ENCODE measurements around the gene PDX1.

PDX1 gene

GRCh38 chr13:27971776-27972477 lies 52.1 kb downstream of the PDX1 start:
- FAIRE-seq: no peak

GRCh38 chr13:27972478-27972820 lies 52.6 kb downstream of the PDX1 start:
- no peak for FAIRE-seq

- no peak for FAIRE-seq
Observed at GRCh38 chr13:27973291-27973690, 53.5 kb downstream of the PDX1 start.

GRCh38 chr13:27973961-27974662 lies 54.3 kb downstream of the PDX1 start:
- no peak for FAIRE-seq
